NK-92 treated with Interleukin-12 subunit alpha and Interleukin-12 subunit beta, amount 100 ng/mL, for 24 hours (cell line): ENCODE data around the gene APBA1.

Experiments used
- DNase-seq: peaks from one replicate; lab custom pipeline; 2025; lab: John Stamatoyannopoulos, UW

APBA1 gene

DNA sequence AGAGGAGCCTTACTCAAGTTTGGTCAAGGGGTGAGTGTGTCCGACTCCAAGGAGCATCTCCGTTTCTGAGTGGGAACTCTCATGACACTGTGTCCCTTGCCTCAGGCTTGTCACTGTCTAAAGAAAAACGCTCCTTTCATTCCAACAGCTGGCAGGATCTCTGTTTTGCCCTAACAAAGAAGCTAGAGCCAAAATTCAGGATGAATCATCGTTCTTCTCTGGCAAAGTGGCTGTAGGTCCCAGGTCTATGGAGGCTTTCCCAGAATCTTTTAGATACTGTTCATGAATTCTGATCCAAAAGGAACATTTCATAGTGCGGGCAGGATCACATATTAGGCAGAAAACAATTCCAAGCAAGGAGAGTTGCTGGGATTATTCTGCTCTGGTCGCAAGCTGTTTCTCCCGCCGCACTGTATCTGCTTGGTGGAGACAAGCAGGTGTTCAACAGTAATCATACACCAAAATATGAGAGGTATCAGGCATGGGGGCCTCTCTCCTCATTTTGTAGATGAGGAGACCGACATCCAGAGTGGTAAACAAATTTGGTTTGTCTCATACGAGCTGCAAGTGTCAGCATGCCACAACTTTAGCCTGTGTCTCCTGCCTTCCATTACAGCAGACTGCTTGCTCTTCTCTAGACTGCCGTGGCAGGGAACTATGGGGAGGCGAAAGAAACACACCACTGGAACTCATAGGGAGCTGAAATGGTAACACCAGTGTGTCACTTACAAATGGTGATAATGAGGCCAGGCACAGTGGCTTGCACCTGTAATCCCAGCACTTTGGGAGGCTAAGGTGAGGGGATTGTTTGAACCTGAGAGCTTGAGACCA lies 274.6 kb downstream of the APBA1 start:
- no peak for DNase-seq

DNA sequence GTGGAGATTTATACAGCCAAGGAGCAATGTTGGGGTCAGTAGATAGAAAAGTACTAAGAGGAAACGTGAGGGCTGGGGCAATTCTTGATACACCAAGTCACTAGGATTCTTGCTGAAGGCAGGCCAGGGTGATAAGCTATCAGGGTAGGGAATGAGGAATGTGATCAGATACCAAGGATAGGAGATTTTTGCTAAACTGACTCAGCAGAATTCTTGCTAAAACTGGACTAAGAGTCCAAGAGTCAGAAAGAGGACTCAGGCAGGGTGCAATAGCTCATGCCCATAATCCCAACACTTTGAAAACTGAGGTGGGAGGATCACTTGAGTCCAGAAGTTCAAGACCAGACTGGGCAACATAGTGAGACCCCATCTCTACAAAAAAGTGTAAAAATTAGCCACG lies 275.4 kb downstream of the APBA1 start:
- DNase-seq, result no peak

DNA sequence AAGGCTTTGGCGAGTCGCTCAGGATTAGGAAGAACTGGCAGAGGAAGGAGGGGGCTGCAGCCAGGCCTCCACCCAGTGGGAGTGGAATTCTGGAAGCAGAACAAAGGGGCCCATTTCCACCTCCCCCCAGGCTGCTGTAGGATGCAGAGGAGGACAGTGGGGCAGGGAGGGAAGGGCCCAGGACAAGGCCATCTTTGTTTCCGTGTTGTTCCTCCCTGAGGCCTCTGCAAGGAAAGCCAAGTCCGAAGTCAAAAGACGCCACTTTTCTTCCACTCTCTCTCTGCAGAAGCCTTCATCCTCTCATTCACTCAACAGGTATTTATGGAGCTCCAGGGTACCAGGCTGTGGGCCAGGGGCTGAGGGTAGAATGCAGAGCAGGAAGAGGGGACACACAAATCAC lies 276.5 kb downstream of the APBA1 start:
- DNase-seq, result no peak

DNA sequence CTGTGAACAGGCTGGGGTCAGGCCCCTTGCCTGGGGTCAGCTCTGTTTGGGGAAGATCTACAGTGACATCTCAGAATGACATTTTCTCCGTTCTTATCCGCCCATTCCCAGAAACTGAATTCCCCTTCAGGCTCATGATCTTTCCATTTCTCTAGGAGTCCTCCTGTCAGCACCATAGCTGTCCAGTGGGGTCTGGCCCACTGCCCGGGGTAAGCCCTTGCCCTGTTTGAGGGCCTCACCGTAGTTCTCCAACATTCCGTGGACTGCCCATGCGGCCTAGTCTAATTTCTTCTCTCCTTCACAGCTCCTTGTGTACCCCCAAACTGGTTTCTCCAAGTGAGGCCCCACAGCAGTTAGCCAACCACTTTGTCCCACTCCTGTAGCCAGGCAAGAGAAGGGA lies 278.7 kb downstream of the APBA1 start:
- no peak for DNase-seq

- no peak for DNase-seq
These were observed 279.3 kb downstream of the APBA1 start for GRCh38 chr9:69392826-69393225.

- DNase-seq, result no peak
These were observed 280.2 kb downstream of the APBA1 start for GRCh38 chr9:69391946-69392345.

DNA sequence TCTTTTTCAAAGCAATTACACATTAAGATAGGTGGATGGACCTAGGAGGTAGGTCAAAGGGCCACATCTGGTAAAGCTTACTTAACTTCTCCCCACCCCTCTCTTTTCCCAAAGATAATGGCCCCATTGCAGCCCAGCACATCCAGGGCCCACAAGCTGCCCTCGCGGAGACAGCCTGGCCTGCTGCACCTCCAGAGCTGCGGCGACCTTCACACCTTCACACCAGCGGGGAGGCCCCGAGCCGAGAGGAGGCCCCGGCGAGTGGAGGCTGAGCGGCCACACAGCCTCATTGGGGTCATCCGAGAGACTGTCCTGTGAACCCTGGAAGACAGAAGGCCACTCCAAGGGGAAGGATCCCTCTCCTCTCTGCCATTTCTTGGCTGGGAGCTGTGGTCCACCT lies 280.7 kb downstream of the APBA1 start:
- DNase-seq, result no peak

- no peak for DNase-seq
These were observed 282.7 kb downstream of the APBA1 start for GRCh38 chr9:69389437-69389995.

DNA sequence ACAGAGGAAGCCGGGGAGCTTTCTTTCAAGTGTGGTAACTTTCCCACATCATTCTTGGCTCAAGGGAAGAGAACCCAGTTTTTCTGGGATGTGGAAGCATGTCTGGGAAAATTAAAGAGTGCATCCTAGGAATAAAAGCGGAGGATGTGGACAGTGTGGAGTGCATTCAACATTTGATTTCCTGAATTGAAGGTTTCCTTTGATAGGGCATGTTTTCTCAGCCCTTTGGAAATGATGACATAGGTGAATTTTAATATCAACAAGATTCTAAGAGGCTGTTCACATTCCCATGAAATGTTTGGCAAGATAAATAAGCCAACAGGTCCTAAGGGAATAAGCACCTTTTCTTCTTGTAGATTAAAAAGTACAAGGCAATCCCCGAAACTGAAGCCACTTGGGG lies 283.6 kb downstream of the APBA1 start:
- no peak for DNase-seq

GRCh38 chr9:69386651-69387050 lies 285.5 kb downstream of the APBA1 start:
- DNase-seq, result no peak

GRCh38 chr9:69385581-69386033 lies 286.6 kb downstream of the APBA1 start:
- DNase-seq, result no peak

DNA sequence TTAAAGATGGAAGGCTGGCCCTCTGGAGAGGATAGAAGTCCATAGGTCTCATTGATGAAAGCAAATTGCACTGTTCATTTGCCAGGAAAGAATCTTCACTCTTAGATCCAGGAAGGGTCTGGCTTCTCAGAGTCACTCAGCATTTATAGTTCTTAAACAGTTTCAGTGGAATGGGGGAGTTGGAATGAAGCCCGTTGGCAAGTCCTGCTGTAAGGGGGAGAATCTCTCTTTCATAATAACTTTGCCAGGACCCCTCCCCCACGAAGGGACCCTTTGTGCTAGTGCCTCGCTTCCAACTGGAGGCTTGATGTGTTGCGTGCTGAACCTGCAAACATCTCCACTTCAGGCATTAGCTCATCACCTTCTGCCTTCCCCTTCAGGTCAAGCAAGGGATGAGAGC lies 290.0 kb downstream of the APBA1 start:
- no peak for DNase-seq

GRCh38 chr9:69380811-69381210 lies 291.4 kb downstream of the APBA1 start:
- no peak for DNase-seq

DNA sequence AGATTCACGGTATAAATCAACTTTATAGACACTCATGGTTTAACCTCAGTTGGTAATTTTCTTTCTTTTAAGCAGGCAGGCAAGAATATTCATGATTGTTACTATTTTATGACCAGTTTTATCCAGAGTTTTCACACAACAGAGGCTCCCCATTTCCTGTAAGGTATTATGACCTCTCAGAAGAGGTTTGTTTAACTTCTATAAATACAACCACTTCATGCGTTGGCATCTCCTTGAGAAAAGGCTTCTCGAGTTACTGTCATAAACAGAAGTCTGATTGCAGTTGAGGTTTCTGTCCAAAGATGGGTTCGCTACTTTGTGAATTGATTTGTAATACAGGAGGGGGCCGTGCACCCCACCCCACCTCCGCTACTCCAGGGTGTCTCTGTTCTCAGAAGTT lies 291.9 kb downstream of the APBA1 start:
- no peak for DNase-seq

GRCh38 chr9:69379270-69379982 lies 292.7 kb downstream of the APBA1 start:
- DNase-seq, result no peak

DNA sequence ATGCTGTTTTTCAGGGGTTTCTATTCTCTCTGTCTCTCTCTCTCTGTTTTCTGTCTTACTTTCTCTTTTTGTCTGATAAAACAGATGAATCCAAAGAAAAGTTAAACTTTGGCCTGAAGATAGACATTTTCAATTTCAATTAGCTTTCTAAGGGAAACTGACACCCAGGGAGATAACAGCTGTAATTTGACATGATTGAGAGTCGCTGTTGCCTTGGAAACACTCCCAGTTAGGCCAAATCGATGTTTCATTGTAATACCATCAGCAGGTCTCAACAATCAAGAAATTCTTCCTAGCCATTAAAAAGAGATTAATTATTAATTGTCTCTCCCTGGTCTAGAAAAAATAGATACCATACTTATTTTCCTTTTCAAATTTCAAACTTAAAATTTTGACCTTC lies 294.2 kb downstream of the APBA1 start:
- DNase-seq, result no peak
